ENCODE data around the gene ZNF445.
"Not testable (repeated sequence)": the region's sequence is repeated elsewhere in the genome, so short reads cannot be mapped to it uniquely, and the experiment has no call there.

ZNF445 gene

GRCh38 chr3:44429459-44429858 lies 48.0 kb downstream of the ZNF445 start:
- DNase-seq = no peak

- DNase-seq = no peak
Observed at GRCh38 chr3:44428910-44429309, 48.6 kb downstream of the ZNF445 start.

GRCh38 chr3:44427683-44428082 lies 49.8 kb downstream of the ZNF445 start:
- no peak for DNase-seq

GRCh38 chr3:44424758-44425157 lies 52.7 kb downstream of the ZNF445 start:
- no peak for DNase-seq

- no peak for DNase-seq
Observed at GRCh38 chr3:44421280-44421679, 56.2 kb downstream of the ZNF445 start.

GRCh38 chr3:44420676-44421075 lies 56.8 kb downstream of the ZNF445 start:
- DNase-seq = no peak

GRCh38 chr3:44419923-44420650 lies 57.4 kb downstream of the ZNF445 start:
- DNase-seq = no peak

GRCh38 chr3:44419116-44419922 lies 58.2 kb downstream of the ZNF445 start:
- no peak for DNase-seq

- no peak for DNase-seq
Observed at GRCh38 chr3:44418549-44418948, 58.9 kb downstream of the ZNF445 start.

- not testable (repeated sequence) for DNase-seq
Observed at GRCh38 chr3:44418118-44418517, 59.4 kb downstream of the ZNF445 start.

GRCh38 chr3:44416031-44417030 lies 61.1 kb downstream of the ZNF445 start:
- no peak for DNase-seq

- DNase-seq = no peak
Observed at GRCh38 chr3:44415421-44415820, 62.0 kb downstream of the ZNF445 start.

- DNase-seq = no peak
Observed at GRCh38 chr3:44414517-44415090, 62.9 kb downstream of the ZNF445 start.

GRCh38 chr3:44412365-44412764 lies 65.1 kb downstream of the ZNF445 start:
- DNase-seq = no peak

- no peak for DNase-seq
Observed at GRCh38 chr3:44411031-44411645, 66.3 kb downstream of the ZNF445 start.

GRCh38 chr3:44409640-44410410 lies 67.6 kb downstream of the ZNF445 start:
- DNase-seq = no peak

GRCh38 chr3:44402548-44402947 lies 74.9 kb downstream of the ZNF445 start:
- no peak for DNase-seq

- no peak for DNase-seq
Observed at GRCh38 chr3:44400771-44401170, 76.7 kb downstream of the ZNF445 start.

GRCh38 chr3:44398853-44399252 lies 78.6 kb downstream of the ZNF445 start:
- DNase-seq = no peak

- not testable (repeated sequence) for DNase-seq
Observed at GRCh38 chr3:44398271-44398670, 79.2 kb downstream of the ZNF445 start.

Data from SIG-M5 (cell line).